GM18951 (cell line): ENCODE results near the gene SLC12A7.
"Not testable (repeated sequence)": the region's sequence is repeated elsewhere in the genome, so short reads cannot be mapped to it uniquely, and the experiment has no call there.

Experiments used
- POLR2A ChIP-seq: IDR thresholded peaks from 4 replicates; pipeline ENCODE4 v1.6.1; 2011; ENCODE audit warnings: mild to moderate bottlenecking; ENCODE audit not compliant: insufficient read length, insufficient read depth; ENCODE audit errors: extremely low read depth
- in situ Hi-C: fragments of 300-500 bp; cut with MboI; formaldehyde crosslinking; loops from one replicate; pipeline ENCODE4 v1.12.0; 2022; ENCODE audit warnings: low sequenced_read_pairs, mixed read lengths, inconsistent platforms; ENCODE audit not compliant: unreplicated experiment

The SLC12A7 gene

GRCh38 chr5:1068204-1068894, 43.5 kb downstream of the SLC12A7 start:
- in situ Hi-C loops = no loop called here
- no peak for TF ChIP-seq POLR2A

- TF ChIP-seq POLR2A = no peak
- in situ Hi-C loops = no loop called here
These were observed 44.4 kb downstream of the SLC12A7 start for GRCh38 chr5:1067141-1068121.

GRCh38 chr5:1066676-1067075, 45.2 kb downstream of the SLC12A7 start:
- in situ Hi-C loops = no loop called here
- no peak for TF ChIP-seq POLR2A

- TF ChIP-seq POLR2A = no peak
- in situ Hi-C loops = no loop called here
These were observed 45.8 kb downstream of the SLC12A7 start for GRCh38 chr5:1065891-1066650.

- in situ Hi-C loops = no loop called here
- TF ChIP-seq POLR2A = no peak
These were observed 46.6 kb downstream of the SLC12A7 start for GRCh38 chr5:1065143-1065750.

- no peak for TF ChIP-seq POLR2A
- in situ Hi-C loops = no loop called here
These were observed 47.3 kb downstream of the SLC12A7 start for GRCh38 chr5:1064383-1065142.

- in situ Hi-C loops = no loop called here
- TF ChIP-seq POLR2A = no peak
These were observed 48.0 kb downstream of the SLC12A7 start for GRCh38 chr5:1063661-1064382.

- in situ Hi-C loops = no loop called here
- TF ChIP-seq POLR2A = no peak
These were observed 48.9 kb downstream of the SLC12A7 start for GRCh38 chr5:1062761-1063568.

GRCh38 chr5:1061916-1062315, 49.9 kb downstream of the SLC12A7 start:
- in situ Hi-C loops = no loop called here
- TF ChIP-seq POLR2A = no peak

- in situ Hi-C loops = not testable (repeated sequence)
These were observed 50.6 kb downstream of the SLC12A7 start for GRCh38 chr5:1061292-1061691.

- TF ChIP-seq POLR2A = no peak
- in situ Hi-C loops = no loop called here
These were observed 51.3 kb downstream of the SLC12A7 start for GRCh38 chr5:1060535-1060981.
